A549 treated with AZD9567 at 1 μM for 4 hours (cell line): Measurements from ENCODE around the gene MAP3K4. TPM values are rescaled to one million over a fixed set of nuclear protein-coding genes. Genes with fewer than 3 reads are reported as not detected.

Source experiments
- total RNA-seq: library from RNA; stranded (reverse); fragments of 200-300 nt; extraction: Qiagen RNA extraction; gene quantifications from 5 replicates; pipeline ENCODE4 v1.2.3, GENCODE V29; 2022; ENCODE audit not compliant: insufficient read depth

The MAP3K4 gene, protein sequence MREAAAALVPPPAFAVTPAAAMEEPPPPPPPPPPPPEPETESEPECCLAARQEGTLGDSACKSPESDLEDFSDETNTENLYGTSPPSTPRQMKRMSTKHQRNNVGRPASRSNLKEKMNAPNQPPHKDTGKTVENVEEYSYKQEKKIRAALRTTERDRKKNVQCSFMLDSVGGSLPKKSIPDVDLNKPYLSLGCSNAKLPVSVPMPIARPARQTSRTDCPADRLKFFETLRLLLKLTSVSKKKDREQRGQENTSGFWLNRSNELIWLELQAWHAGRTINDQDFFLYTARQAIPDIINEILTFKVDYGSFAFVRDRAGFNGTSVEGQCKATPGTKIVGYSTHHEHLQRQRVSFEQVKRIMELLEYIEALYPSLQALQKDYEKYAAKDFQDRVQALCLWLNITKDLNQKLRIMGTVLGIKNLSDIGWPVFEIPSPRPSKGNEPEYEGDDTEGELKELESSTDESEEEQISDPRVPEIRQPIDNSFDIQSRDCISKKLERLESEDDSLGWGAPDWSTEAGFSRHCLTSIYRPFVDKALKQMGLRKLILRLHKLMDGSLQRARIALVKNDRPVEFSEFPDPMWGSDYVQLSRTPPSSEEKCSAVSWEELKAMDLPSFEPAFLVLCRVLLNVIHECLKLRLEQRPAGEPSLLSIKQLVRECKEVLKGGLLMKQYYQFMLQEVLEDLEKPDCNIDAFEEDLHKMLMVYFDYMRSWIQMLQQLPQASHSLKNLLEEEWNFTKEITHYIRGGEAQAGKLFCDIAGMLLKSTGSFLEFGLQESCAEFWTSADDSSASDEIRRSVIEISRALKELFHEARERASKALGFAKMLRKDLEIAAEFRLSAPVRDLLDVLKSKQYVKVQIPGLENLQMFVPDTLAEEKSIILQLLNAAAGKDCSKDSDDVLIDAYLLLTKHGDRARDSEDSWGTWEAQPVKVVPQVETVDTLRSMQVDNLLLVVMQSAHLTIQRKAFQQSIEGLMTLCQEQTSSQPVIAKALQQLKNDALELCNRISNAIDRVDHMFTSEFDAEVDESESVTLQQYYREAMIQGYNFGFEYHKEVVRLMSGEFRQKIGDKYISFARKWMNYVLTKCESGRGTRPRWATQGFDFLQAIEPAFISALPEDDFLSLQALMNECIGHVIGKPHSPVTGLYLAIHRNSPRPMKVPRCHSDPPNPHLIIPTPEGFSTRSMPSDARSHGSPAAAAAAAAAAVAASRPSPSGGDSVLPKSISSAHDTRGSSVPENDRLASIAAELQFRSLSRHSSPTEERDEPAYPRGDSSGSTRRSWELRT (N-terminal part only)
- 11.8 to 19.9 TPM (median 12.7 TPM) in 5 replicates for total RNA-seq

GRCh38 chr6:160991406-160992060 is at the start of gene MAP3K4:
Gene MAP3K4, plus strand, starts transcription at chr6:160991769. Its CDS starts 163 bp downstream, at chr6:160991932.

